ENCODE results near the gene MILR1.

GRCh38 chr17:64494121-64494520 is 45.2 kb downstream of the MILR1 start:
- TF ChIP-seq POLR2A (IDR thresholded peaks at IDR 0.05; ENCODE audit: low read depth) (no peak), CTCF (IDR thresholded peaks at IDR 0.05) (no peak), POLR2AphosphoS5 (IDR thresholded peaks at IDR 0.05) (no peak), EP300 (IDR thresholded peaks at IDR 0.05) (no peak)
